HG03064 (cell line): Measurements from ENCODE around the gene BBS2.
"Not testable (repeated sequence)": the region's sequence is repeated elsewhere in the genome, so short reads cannot be mapped to it uniquely, and the experiment has no call there.

Experiments used
- ATAC-seq: cut with Tn5 transposase; IDR thresholded peaks from one replicate; pipeline ENCODE4 v1.9.1; 2021; ENCODE audit warnings: low read depth; ENCODE audit not compliant: unreplicated experiment

The BBS2 gene

DNA sequence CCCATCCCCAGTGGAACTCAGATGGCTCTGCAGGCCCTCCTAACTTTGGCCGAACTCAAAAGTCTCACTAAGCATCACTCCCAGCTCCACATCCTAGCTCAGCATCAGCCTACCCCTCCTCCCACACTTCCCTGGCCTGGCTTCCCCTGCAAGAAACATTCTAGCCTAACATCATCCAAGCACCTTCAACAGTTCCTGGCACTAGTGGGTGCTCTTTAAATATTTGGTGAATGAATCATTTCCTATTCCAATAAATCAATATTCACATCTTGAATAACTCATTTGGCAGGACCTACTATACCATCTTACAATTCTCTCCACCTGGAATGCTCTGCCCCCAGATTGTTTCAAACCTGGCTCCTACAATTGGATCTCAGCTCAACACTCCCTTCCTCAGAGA is 11.0 kb upstream of the BBS2 start:
- no peak for ATAC-seq

DNA sequence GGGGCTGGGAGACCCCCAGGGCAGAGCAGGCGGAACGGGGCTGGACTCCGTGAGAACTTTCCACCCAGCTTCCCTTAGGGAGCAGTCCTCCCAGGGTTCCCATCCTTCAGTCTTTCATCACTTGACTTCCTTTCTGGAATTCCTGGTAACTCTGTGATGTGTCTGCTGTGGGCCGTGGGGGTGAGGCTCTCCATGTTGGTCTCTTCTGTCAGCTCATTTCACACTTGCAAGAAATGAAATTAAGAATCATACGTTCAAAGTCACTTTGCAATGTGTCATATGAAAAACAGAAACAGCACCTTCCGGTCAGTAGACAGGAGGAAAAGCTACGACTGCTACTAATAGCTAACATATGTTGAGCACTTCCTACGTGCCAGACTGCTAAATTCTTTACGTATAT is 5.4 kb upstream of the BBS2 start:
- no peak for ATAC-seq

DNA sequence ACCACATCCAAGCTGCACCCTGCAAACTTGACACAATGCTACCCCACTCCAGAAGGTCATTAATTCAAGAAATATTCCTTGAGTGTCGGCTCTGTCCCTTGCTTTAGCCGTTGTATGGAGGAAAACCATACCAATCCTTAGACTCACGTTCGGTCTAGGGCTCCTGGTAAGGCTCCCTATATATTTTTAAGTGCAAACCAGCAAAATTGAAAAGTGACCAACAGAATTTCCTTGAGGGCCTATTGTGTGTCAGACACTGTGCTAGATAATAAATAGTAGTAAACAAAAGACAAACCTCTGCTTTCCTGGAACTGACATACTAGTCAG is 390 bp upstream of the BBS2 start:
- ATAC-seq = no peak

DNA sequence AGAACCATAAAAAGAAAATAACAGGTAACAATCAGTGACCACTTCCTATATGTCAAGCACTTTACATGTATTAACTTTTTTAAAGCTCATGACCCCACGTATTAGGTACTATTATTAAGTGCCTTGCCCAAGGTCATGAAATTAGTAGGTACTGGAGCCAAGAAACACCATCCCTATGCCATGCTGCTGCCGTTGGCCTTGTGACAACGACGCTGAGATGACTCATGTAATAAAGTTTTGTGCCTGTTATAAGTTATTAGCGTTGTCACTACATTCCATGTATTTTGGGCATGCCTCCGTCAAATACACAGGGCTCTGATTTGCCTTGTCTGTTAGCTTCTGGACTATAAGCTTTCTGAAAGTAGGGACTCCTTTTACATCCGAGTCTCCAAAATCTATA is 1.4 kb downstream of the BBS2 start:
- no peak for ATAC-seq

DNA sequence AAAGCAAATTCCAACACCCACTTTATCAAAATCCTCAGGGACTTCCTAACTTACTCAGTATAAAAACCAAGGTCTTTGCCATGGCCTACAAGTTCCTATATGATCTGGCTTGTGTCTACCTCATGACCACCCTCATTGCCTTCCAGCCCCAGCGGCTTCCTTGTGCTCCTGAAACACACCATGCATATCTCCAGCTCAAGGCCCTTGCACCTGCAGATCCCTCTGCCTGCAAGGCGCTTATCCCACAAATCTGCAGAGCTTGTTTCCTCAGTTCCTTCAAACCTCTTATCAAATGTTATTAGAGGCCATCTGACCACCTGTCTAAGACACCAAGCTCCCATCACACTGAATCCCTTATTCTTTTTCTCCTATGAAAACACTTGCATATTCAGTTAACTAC is 2.6 kb downstream of the BBS2 start:
- no peak for ATAC-seq

DNA sequence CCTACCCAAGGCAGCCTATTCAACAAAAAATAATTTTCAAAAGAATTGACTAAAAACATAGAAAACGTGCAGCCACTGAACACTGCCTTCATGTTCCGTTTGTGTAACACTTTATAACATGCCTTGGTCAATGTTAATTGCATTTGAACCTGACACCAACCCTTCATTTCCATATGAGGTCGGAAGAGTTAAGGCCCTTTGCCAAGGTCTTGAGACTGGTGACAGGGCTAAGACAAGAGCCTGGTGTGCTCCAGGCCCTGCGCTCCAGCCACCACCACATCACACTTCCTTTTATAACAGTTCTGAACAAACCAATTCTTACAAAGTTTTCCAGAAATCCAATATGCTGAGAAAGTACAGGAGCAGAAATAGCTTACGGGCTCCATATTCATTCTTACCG is 4.2 kb downstream of the BBS2 start:
- ATAC-seq = no peak

DNA sequence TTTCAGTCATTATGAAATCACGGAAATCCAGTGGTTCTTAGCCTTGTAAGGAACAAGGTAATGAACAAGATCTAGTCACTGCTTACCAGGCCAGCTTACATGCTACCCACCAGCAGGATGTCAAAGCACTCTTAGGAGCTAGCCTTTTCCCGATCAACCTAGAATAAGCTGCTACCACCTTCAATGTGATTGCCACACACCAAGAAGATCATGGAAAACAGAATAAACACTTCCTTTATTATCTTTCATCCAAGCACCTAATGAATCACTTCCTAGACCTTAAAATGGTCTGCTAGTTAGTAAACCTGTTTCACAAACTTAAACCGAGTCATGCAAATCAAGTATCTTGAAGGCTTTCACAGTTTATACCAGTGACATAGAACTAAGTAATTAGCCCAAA is 5.0 kb downstream of the BBS2 start:
- no peak for ATAC-seq

DNA sequence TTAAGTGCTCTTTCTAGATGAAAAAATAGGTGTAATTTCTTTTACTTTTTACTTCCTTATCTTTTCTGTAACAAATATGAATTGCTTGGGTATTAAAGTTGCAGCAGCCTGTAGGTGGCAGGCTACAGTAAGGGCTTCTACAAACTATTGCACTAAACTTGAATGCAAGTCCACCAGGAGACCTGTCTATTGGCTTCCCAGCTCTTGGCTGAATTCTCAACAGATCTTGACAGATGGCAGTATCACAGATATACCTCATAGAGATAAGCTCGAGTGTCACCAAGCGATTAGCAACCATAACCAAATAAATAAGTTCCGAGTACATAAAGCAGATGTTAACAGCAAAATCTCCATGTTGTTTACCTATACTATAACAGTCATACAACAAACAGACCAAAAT is 5.9 kb downstream of the BBS2 start:
- ATAC-seq = no peak

DNA sequence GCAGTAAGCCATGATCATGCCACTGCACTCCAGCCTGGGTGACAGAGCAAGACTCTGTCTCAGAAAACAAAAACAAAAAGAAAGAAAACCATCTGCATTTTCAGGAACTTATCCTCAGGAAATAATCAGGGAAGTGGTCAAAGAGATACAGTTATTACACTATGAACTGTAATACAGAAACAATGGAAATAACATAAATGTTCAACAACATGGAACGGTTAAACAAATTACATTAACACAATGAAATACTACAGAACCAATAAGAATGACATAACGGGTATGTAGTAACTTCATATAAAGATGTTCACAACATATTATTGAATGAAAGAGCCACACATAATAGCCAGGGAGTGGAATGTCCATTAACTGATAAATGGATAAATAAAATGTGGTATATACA is 6.7 kb downstream of the BBS2 start:
- ATAC-seq = no peak

DNA sequence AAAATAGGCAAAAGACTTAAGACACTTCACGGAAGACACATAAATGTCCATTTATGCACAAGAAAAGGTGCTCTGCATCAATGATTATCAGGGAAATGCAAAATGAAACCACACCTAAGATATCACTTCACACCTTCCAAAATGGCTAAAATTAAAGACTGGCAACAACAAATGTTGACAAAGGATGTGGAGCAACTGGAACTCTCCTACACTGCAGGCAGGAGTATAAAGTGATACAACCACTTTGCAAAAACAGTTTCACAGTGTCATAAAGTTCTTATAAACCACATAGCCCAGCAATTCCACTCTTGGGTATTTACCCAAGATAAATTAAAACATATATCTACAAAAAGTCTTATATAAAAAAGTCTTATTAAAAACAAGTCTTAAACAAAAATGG is 7.8 kb downstream of the BBS2 start:
- ATAC-seq = no peak

DNA sequence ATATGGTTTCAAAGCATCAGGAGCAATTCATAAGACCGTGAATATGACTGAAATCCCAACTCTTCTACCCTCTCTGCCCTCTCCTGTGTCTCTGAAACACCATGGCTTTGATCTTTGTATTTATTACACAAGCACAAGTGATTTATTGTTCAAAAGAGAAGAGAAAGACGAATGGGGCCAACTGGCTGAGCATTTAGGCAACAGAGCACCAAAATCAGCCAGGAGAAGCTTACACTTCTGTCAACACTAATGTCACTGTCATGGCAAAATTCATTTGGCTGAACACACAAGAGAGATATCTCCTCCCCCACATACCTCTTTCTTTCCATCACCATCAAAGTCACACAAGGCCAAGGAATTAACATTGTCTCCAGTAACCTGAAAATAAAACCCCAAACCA is 9.3 kb downstream of the BBS2 start:
- ATAC-seq = no peak

DNA sequence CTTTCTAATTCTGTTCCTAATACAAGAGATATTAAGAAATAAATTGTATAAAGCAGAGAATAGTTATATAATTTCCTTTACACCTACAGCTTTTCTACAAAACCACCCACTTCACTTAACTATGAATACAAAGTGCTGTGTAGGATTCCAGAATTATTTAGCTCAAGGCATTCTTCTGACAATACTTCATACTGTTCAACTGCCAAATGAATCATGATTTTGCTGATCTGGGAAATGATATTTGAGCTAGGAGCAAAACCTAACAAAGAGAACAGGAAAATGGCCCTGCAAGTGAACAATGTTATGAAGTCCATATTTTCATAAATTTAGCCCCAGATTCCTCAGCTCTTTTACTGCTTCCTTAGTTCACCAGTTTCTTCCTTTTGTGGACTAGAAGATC is 12.9 kb downstream of the BBS2 start:
- ATAC-seq = no peak

DNA sequence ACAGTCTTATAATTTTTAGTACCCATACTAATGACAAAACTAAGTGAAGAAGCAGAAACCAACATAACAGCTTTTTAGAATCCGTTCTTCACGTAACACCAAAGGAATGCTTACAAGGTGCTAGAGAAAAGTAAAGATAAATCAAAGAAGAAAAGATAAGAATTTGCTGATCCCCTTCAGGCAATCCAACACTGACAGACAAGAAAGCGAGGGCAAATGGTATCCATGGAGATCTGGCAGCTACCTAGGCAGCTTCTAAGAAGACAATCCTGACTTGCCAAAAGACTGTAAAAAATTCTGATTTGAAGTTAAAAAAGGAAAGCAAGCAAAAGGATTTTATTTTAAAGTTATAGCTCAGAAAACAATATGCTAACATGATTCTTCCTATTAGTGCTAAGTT is 14.6 kb downstream of the BBS2 start:
- ATAC-seq = no peak

DNA sequence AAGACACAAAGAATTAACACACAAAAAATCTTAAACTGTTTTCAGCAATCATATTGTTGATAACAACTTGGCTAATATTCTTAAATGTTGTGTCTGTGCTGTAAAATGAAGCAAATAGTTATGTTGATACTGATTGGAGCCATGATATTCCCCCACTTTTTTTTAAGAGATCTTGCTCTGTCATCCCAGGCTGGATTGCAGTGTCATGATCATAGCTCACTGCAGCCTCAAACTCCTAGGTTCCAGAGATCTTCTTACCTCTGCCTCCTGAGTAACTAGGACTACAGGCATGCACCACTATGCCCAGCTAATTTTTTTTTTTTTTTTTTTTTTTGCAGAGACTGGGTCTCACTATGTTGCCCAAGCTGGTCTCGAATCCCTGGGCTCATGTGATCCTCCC is 26.0 kb downstream of the BBS2 start:
- no peak for ATAC-seq

DNA sequence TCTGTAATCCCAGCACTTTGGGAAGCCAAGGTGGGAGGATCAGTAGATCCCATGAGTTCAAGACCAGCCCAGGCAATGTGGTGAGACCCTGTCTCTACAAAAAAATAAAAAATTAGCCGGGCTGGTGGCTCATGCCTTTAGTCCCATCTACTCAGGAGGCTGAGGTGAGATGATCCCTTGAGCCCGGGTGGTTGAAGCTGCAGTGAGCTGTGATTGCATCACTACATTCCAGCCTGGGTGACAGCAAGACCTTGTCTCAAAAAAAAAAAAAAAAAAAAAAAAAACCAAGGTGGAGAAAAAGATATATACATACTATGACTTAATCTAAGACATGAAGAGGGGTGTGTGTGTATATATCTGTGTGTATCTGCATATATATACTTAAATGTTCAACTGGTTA is 26.7 kb downstream of the BBS2 start:
- ATAC-seq = no peak

DNA sequence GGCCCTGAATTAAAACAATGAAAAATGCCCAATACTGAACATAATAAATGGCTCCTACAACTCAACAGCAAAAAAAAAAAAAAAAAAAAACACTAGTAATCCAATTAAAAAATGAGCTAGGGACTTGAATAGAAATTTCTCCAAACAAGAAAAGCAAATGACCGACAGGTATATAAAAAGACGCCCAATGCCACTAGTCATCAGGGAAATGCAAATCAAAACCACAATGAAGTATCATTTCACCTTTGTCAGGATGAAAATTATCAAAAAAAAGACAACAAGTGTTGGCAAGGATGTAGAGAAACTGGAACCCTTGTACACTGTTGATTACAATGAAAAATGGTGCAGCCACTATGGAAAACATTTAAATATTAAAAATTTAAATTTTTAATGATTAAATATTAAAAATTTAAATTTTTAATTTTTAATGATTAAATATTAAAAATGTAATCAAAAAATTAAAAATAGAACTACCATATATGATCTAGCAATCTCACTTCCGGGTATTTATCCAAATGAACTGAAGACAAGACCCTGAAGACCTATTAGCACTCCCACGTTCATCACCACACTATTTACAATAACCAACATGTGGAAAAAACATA is 28.1 kb downstream of the BBS2 start:
- ATAC-seq = no peak

DNA sequence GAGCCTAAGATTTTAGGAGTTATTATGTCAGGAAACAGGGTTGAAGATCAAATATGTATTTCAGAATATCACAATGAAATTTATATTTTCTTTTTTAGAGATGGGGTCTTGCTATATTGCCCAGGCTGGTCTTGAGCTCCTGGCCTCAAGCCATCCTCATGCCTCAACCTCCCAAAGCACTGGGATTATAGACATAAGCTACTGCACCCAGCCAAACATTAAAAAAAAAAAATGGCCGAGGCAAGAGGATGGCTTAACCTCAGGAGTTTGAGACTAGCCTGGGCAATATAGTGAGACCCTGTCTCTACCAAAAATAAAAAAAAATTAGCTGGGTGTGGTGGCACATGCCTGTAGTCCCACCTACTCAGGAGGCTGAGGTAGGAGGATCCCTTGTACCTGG is 31.0 kb downstream of the BBS2 start:
- not testable (repeated sequence) for ATAC-seq

DNA sequence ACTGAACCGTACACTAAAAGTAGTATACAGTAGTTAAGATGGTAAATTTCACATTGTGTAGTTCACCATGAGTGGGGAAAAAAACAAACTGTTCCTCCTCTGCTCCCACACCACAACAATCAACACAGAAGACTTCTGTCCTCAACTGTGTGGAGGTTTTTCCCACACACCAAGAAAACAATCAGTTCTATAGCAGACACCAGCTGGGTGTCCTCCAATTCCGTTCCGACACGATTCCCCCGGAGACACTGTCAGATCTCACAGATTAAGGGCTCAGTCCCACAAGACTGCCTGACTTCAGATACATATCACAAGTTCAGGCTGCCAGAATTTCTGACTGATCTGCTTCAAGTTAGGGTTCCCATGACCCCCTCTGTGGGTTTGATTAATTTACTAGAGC is 31.8 kb downstream of the BBS2 start:
- no peak for ATAC-seq

DNA sequence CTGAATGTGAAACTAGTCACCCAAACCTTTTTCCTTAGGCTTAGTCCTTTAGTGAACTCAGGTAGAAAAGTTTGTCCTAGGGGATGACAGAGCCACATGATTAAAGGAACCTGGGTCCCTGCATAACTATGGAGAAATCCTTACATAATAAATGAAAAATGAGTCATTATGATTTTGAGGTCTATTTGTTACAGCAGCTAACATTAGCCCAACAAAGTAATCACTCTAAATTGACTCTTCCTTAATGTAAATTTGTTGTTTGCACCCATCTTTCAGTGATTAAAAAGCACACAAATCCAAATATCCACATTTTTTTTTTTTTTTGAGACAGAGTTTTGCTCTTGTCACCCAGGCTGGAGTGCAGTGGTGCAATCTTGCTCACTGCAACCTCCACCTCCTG is 36.4 kb downstream of the BBS2 start:
- no peak for ATAC-seq

DNA sequence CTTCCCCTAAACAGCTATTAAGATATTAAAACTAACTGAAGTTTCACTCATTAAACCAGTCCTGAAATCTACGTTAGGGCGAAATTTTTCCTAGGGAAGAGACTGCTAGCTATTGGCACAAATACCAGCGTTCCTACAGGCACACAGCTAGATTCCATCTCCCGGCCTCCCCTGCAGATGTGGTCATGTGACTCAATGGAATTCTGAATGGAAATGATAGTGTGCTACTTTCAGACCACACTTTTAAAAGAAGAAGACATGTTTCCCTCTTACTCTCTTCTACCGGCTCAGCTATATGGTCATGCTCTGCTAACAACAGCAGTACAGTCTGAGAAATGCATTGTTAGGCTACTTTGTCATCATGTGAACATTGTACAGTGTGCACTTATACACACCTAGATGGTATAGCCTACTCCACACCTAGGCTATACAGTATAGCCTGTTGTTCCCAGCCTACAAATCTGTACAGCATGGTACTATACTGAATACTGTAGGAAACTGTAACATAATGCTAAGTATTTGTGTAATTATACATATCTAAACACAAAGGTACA is 37.1 kb downstream of the BBS2 start:
- no peak for ATAC-seq

DNA sequence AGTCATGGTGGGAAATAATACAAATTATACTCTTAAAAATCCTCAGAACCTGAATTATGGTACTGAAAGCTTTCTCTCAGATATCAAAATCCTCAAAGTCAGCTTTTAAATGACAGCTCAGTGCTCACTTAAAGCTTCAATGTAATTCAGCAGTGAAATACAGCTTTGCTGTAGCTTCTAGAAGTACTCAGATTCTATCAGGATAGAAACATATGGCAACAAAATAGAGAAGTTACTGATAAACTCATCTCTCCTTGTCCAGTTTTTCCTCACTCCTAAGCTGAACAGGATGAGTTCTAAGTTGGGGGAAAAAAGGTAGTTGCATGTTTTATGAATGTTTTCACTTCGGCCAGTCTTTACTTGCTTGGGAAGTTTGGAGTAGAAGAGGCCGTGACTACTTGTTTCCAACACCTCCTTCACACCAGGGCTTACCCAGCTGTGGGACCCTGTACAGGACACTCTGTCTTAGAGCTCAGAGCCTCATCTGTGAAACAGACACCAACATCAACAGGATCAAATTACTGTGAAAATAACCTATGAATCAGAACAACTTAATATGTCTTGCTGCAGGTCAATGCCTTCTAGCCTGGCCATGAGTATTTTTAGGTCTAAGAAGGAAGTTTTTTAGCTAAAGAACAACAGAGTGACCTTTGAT is 38.2 kb downstream of the BBS2 start:
- no peak for ATAC-seq

DNA sequence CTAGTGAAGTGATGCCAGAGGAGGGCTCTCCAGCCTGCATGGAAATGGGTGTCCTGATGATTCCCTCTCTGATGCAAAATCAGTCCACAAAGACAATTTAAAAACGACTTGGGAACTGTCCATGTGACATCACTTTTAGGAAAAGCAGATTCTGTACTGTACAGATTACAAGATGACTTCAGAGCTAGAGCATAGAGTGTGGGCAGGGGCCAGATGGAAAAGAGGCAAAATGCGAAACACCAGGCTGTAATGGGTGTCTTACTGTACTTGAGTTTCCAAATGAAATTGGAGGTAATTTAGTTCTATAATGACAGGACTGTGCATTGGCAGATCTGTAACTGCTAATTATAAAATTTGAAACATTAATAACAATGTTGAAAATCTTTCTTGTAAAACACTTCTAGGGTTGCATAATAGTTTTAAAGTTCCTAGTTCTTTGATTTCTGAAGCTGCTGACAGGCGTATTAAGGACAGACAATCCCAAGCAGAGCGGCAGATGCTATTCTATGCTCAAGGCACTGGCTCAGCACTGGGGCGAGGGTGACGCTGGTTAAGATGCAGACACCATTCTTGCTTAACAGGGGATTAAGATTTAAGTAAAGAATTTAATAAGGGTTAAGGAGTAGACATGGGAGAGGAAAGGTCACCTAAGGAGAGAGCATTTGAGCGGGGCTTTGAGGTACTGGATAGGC is 38.9 kb downstream of the BBS2 start:
- no peak for ATAC-seq
